ENCODE results near the gene ZC3H4.

The ZC3H4 gene

DNA sequence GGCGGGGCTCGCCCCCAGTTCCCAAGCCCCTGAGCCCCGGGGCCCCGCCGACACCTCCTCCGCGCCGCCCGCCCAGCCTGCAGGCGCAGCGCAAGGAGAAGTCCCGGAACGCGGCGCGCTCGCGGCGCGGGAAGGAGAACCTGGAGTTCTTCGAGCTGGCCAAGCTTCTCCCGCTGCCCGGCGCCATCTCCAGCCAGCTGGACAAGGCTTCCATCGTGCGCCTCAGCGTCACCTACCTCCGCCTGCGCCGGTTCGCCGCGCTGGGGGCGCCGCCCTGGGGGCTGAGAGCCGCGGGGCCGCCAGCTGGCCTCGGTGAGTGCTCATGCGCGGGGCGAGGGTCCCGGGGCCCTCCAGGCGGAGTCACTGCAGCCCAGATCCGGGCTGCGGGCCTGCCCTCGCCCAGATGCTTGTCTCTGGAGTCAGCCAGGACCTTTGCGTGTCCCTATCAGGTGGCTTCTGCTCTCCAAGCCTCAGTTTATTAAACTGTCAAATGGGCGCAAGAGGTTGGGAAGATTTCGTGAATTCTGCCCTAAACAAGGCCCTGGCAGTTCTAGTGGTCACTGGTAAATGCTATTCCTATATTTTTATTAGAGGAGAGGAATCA lies 91.9 kb downstream of the ZC3H4 start:
- DNase-seq (ENCODE audit: low read depth in 2 of 2): no peak

- DNase-seq (ENCODE audit: low read depth in 2 of 2): no peak
Measured at GRCh38 chr19:47020992-47021496, 92.5 kb downstream of the ZC3H4 start.

- DNase-seq (ENCODE audit: low read depth in 2 of 2): no peak
Measured at GRCh38 chr19:47020132-47020805, 93.3 kb downstream of the ZC3H4 start.

GRCh38 chr19:47019431-47020041 lies 94.0 kb downstream of the ZC3H4 start, which contains the start of gene NPAS1:
NPAS1 (plus strand) TSS chr19:47019837; CDS start chr19:47021048, 1,211 bp downstream.
- no peak for DNase-seq (ENCODE audit: low read depth in 2 of 2)

DNA sequence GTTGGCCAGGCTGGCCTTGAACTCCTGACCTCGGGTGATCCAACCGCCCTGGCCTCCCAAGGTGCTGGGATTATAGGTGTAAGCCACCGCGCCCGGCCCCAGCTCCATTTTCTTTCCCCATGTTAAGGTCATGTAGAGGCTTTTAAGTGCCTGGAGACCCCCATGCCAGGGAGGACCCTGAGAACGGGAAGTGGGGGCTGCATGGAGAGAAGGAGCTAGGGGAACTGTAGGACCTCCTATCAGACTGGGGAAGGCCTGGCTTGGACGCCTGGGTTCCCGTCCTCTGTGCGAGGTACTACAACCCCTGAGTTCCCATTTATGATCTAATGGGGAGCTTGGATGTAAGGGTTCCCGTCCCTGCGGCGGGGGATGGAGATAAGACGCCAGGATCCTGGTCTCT lies 94.7 kb downstream of the ZC3H4 start:
- DNase-seq (ENCODE audit: low read depth in 2 of 2): no peak

Measured in stimulated activated CD8-positive, alpha-beta memory T cell treated with anti-CD3 and anti-CD28 coated beads, Interleukin-2, amount 100 ng/mL, for 1 hour (primary cell).